NCI-H748 (cell line): ENCODE measurements around the gene TMEM238.

Experiments used
- DNase-seq: peaks from one replicate; lab custom pipeline; 2025; ENCODE audit not compliant: unreplicated experiment; lab: John Stamatoyannopoulos, UW

The TMEM238 gene

GRCh38 chr19:55382013-55382412, 2.1 kb downstream of the TMEM238 start:
- no peak for DNase-seq

GRCh38 chr19:55379174-55379573, 4.9 kb downstream of the TMEM238 start:
- no peak for DNase-seq

DNA sequence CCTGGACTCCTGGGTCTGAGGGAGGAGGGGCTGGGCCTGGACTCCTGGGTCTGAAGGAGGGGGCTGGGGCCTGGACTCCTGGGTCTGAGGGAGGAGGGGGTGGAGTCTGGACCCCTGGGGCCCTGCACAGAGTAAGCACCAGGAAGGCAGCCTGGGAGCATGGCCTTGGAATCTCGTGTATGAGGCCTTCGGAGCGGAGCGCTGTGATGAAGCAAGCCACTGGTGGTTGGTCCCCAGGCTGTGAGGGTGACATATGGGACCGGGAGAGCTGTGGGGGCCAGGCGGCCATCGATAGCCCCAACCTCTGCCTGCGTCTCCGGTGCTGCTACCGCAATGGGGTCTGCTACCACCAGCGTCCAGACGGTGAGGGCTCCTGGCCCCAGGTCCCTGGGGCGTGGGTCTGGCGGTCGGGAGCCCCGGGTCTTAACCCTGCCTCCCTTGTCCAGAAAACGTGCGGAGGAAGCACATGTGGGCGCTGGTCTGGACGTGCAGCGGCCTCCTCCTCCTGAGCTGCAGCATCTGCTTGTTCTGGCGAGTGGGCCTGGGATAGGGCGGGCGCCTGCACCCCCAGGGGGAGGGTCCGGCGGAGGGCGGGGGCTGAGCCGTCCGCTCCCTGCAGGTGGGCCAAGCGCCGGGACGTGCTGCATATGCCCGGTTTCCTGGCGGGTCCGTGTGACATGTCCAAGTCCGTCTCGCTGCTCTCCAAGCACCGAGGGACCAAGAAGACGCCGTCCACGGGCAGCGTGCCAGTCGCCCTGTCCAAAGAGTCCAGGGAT, 6.5 kb downstream of the TMEM238 start:
- peak; percentile 33 for DNase-seq

DNA sequence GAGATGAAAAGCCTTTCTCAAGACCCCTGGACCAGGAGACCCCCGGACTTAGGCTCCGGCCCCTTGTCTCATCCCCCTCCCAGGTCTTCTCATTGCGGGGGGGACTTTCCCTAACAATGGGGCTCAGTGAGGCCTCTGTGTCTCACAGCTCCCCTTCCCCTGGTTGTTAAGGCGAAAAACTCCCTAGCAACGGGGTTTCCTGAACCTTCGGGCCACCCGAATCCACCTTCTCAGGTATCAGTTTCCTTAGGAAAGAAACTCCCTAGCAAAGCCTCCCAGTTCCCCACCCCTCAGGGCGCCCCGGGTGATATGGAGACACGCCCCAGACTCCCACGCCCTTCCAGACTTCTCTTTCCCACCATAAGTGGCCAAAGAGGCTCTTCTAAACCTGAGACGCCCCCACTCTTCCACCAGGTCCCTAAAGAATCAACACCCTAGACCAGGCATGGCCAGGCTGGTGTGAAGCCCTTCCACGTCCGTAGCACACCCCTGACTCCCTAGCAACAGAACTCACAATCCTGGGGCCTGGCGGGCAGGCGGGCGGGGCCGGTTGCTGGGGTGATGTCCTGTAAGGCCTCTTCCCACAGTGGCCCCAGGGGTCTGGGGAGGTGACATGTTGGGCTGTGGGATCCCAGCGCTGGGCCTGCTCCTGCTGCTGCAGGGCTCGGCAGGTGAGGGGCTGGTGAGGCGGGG, 7.7 kb downstream of the TMEM238 start, which contains the start of gene TMEM190:
TSS of gene TMEM190 (plus strand) at position 586 of the 693 bp plus-strand sequence. CDS start at position 614, 28 bp downstream.
- peak; percentile 75 for DNase-seq

GRCh38 chr19:55373993-55374757, 9.9 kb downstream of the TMEM238 start:
- DNase-seq, result no peak

DNA sequence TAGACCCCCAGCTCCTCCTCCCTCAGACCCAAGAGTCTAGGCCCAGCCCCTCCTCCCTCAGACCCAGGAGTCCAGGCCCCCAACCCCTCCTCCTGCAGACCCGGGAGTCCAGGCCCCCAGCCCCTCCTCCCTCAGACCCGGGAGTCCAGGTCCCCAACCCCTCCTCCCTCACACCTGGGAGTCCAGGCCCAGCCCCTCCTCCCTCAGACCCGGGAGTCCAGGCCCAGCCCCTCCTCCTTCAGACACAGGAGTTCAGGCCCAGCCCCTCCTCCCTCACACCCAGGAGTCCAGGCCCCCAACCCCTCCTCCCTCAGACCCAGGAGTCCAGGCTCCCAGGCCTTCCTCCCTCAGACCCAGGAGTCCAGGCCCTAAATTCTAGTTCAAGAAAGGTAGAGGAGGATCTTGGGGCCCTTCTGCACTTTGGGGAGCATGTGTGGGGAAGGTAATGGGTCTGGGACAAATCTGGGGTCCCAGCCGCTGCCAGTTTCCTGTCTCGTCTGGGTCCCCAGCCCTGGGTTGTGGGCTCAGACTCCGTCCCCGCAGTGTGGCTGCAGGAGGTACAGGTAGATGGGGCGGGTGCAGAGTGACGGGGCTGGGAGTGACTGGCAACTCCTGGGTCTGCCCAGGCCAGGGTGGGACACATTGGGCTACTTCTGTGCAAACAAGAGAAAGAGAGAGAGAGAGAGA, 10.6 kb downstream of the TMEM238 start:
- no peak for DNase-seq

DNA sequence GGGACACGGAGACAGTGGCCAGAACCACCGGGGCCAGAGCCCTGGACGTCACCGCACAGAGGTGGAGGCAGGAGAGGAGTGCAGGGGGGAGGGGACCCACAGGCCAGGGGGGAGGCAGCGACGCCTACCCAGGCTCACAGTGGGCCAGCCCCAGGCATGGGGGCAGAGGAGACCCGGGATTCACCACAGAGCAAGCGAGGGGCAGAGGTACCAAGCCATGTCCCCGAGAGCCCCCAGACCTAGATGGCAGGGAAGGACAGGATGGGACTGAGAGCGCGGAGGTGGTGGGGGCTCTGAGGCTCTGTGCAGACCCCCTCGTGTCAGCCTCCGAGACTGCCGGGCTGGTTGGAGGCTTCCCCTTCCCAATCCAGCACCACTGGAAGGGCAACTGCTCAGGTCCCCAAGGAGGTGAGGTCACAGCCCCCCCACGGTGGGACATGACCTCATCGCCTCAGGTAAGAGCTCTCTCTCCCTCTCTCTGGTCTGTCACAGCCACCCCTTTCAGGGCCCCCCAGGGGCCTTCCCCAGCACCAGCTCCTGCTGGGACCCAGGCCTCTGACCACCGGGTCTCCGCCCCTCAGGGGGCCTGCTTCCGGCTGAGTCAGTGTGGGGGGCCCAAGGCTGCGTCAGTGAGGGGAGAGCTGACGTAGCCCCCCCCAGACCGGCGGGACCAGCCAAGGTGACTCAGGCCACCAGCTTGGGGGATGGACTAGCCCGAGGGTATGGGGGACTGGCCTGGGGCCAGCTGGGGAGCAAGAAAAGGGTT, 11.6 kb downstream of the TMEM238 start:
- DNase-seq, result no peak

- DNase-seq, result no peak
These were observed 13.6 kb downstream of the TMEM238 start, which contains the start of gene IL11 for GRCh38 chr19:55370305-55370988. IL11 (minus strand) TSS chr19:55370463; CDS start chr19:55370310, 153 bp downstream.

GRCh38 chr19:55369653-55370304, 14.3 kb downstream of the TMEM238 start:
- peak; percentile 84 for DNase-seq

- DNase-seq, result peak; percentile 28
These were observed 15.2 kb downstream of the TMEM238 start for GRCh38 chr19:55368701-55369563.

DNA sequence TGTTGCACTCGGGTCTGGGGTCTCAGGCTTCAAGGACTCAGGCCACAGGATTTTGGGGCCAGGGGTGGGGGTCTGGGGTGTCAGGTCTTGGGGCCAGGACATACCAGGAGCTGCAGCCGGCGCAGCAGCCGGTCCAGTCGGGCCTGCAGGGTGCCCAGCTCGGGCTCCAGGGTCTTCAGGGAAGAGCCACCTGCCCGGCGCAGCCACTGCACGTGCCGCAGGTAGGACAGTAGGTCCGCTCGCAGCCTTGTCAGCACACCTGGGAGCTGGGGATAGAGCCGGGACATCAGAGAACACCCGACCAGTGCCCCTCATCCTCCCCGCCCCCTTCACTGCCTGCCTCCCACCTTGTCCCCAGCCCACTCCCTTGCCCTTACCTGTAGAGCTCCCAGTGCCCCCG, 16.0 kb downstream of the TMEM238 start:
- DNase-seq, result no peak

DNA sequence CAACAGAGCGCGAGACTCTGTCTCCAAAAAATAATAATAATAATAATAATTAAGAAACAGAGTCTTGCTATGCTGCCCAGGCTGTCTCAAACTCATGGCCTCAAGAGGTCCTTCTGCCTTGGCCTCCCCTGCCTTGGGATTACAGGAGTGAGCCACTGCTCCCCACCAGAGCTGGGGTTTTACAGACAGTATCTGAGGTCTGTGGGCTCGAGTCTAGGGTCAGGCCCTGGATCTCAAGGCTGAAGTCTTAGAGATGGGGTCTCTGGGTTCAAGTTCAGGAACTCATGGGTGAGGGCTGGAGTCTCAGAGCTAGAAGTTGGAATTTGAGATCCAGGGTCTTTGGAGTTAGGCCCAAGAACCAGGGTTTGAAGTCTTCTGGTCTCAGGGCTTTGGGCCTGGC, 17.3 kb downstream of the TMEM238 start:
- DNase-seq, result no peak

GRCh38 chr19:55365964-55366363, 18.1 kb downstream of the TMEM238 start:
- DNase-seq, result no peak

DNA sequence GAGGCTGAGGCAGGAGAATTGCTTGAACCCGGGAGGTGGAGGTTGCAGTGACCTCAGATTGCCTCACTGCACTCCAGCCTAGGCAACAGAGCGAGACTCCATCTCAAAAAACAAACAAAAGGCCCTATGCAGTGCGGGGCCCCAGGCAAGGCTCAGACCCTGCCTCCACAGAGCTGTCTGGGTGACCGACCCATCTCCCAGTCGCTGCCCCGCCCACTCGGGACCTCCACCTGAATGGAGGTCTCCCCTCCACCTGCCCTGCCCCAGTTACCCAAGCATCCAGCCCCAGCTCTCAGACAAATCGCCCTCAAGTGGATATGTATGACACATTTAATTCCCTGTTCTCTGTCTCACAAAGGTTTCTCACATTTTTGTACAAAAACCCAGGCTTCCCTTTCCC, 18.8 kb downstream of the TMEM238 start:
- DNase-seq, result no peak

DNA sequence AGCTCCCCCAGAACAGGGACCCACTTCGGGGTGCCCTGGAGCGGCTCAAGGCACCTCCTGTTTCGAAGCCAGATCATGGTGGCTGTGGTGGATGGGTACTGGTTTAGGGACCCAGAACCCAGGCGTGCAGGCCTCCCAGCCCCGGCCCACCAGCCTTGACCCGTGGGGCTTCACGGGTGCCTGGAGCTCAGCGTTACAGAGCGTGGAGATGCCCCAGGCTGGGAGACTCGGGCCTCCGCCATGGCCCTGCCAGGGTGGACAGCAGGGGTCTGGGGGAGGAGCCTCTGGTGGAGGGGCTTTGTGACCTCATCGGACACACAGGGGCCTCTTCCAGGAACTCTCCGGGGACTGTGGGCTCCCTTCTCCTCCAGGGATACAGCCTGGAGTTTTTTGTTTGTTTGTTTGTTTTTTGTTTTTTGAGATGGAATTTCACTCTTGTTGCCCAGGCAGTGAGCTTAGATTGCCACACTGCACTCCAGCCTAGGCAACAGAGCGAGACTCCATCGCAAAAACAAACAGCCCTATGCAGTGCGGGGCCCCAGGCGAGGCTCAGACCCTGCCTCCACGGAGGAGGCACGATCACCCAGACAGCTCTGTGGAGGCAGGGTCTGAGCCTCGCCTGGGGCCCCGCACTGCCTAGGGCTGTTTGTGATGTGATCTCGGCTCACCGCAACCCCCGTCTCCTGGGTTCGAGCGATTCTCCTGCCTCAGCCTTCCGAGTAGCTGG, 20.9 kb downstream of the TMEM238 start, which contains the start of gene GARIN5B:
TSS of gene GARIN5B (minus strand) at position 271 of the 727 bp plus-strand sequence. CDS start at position 77, 194 bp downstream.
- DNase-seq, result no peak

DNA sequence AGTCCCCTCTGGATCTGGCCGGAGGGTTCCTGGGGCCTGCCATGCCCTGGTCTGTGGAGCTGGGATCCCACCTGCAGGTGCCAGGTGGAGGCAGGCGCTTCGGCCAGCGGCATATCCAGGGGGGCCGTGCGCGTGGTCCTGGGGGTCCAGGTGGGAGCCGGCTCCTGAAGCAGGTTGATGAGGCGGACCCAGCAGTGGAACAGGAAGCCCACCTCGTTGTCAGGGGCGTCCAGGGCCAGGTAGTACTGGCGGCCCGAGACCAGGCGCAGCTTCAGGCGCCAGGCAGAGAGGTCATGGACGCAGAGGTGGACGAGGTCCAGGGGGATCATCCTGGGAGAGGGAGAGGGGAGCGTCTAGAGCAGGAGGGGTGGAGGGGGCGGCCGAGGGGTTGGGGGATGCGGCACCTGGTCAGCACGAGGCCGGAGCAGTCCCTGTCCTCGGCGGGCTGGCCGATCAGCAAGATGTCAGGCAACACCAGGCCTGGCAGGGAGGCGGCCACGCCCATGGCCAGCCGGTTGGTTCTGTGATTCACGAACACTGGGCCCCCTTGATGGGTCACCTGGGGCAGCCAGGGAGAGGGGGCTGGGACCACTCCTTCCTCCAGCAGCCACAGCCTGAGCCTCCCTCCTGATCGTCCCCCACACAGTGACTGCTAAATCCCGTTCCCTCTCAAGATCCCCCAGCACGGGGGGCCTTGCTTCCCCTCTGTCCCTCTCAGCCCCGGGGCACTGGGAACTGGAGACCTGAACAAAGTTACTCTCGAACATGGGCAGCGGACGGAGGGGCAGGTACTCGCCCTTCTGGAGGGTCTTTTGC, 21.7 kb downstream of the TMEM238 start:
- DNase-seq, result no peak
